Esophagus muscularis mucosa (tissue), 4 donors: ENCODE data around the gene CAMK2G. TPM values are rescaled to one million over a fixed set of nuclear protein-coding genes. Genes with fewer than 3 reads are reported as not detected.

ENCODE experiments used
- DNase-seq: peaks from one replicate; pipeline ENCODE4 v3.0.0-alpha.2; 2017; ENCODE audit errors: extremely low spot score
- H3K27ac ChIP-seq, 4 donors: fragments of 200-600 bp; sonication (generic); replicated peaks in 1 of 4; 1 replicate in 3 of 4; 2 replicates in 1 of 4; pipeline ENCODE4 v1.5.1; 2016 to 2019; ENCODE audit warnings: mild to moderate bottlenecking in 1 of 4
- H3K27me3 ChIP-seq, 4 donors: fragments of 200-600 bp; sonication (generic); one replicate each; pipeline versions ENCODE4 v1.5.1 to v1.6.0; 2016 to 2019
- H3K36me3 ChIP-seq, 4 donors: fragments of 200-600 bp; sonication (generic); one replicate each; pipeline ENCODE4 v1.5.1; 2016 to 2019
- H3K4me1 ChIP-seq, 4 donors: fragments of 200-600 bp; sonication (generic); one replicate each; pipeline ENCODE4 v1.5.1; 2016 to 2019
- H3K4me3 ChIP-seq, 4 donors: fragments of 200-600 bp; sonication (generic); 1 replicate in 2 of 4; 2 replicates in 2 of 4; pipeline ENCODE4 v1.5.1; 2016 to 2019; ENCODE audit warnings: mild to moderate bottlenecking in 4 of 4, moderate library complexity in 1 of 4
- H3K9me3 ChIP-seq, 4 donors: fragments of 200-600 bp; sonication (generic); 1 replicate in 3 of 4; 2 replicates in 1 of 4; pipeline ENCODE4 v1.5.1; 2016 to 2019
- EP300 ChIP-seq: sonication (generic); formaldehyde crosslinking; IDR thresholded peaks from one replicate; pipeline ENCODE4 v1.6.1; 2017; ENCODE audit warnings: antibody characterized with exemption
- POLR2A ChIP-seq: fragments of 450-650 bp; IDR thresholded peaks from one replicate; pipeline ENCODE4 v1.6.1; 2017; ENCODE audit warnings: antibody characterized with exemption, moderate library complexity, mild to moderate bottlenecking, low read depth
- POLR2AphosphoS5 ChIP-seq, 2 donors: sonication (generic); formaldehyde crosslinking; IDR thresholded peaks; one replicate each; pipeline ENCODE4 v1.6.1; 2017; ENCODE audit warnings: antibody characterized with exemption in 2 of 2
- WGBS: methylation state at CpG from one replicate; pipeline ENCODE4 v1.1.5; 2018; 5-methylcytosine and 5-hydroxymethylcytosine counted together
- intact Hi-C: fragments of 100-400 bp; cut with DNase I; formaldehyde crosslinking; loops from one replicate; pipeline ENCODE4 v1.15.1; 2023
- total RNA-seq, 4 donors: library from RNA; depleted of rRNA; stranded (reverse); fragments of >200 nt; gene quantifications; one replicate each; pipeline versions ENCODE4 v1.1.0 to v1.2.1, GENCODE V29; 2016
- TF ChIP-seq, protein P1 (sequence below), 3 experiments: fragments of 200-600 bp in 2 of 3; fragments of 450-650 bp in 1 of 3; sonication (generic) in 2 of 3; IDR thresholded peaks; one replicate each; pipeline ENCODE4 v1.5.1; 2017 to 2019; ENCODE audit warnings: antibody characterized with exemption in 3 of 3, mild to moderate bottlenecking in 2 of 3, moderate library complexity in 1 of 3

Gene CAMK2G
- total RNA-seq, 4 donors from 2014 or later: 96.4 to 201 (median 159) TPM

- Histone ChIP-seq H3K36me3 (peaks cover 0 to 31% (median 9%) of the 10 kb centered on the region in 4 donors), H3K27ac (peak overlapping the region in 1 of 4 donors; percentile 1), H3K27me3 (peaks cover 0 to 8% (median 0%) of the 10 kb centered on the region in 4 donors), H3K9me3 (no peaks in the 10 kb centered on the region), H3K4me3 (no peak overlapping the region), H3K4me1 (peaks cover 15 to 40% (median 21%) of the 10 kb centered on the region in 4 donors)
- WGBS: 92% methylated on average over 3 of the region's 3 CpGs
- TF ChIP-seq EP300 (no peak), POLR2A (no peak), POLR2AphosphoS5 (IDR thresholded peaks at IDR 0.05) (no peak)
- TF ChIP-seq, protein P1, sequence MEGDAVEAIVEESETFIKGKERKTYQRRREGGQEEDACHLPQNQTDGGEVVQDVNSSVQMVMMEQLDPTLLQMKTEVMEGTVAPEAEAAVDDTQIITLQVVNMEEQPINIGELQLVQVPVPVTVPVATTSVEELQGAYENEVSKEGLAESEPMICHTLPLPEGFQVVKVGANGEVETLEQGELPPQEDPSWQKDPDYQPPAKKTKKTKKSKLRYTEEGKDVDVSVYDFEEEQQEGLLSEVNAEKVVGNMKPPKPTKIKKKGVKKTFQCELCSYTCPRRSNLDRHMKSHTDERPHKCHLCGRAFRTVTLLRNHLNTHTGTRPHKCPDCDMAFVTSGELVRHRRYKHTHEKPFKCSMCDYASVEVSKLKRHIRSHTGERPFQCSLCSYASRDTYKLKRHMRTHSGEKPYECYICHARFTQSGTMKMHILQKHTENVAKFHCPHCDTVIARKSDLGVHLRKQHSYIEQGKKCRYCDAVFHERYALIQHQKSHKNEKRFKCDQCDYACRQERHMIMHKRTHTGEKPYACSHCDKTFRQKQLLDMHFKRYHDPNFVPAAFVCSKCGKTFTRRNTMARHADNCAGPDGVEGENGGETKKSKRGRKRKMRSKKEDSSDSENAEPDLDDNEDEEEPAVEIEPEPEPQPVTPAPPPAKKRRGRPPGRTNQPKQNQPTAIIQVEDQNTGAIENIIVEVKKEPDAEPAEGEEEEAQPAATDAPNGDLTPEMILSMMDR (IDR thresholded peaks at IDR 0.05): no peak
- intact Hi-C loops: no loop called here
- DNase-seq: no peak
These were observed 43.4 kb upstream of the CAMK2G start for GRCh38 chr10:73917566-73918305.

DNA sequence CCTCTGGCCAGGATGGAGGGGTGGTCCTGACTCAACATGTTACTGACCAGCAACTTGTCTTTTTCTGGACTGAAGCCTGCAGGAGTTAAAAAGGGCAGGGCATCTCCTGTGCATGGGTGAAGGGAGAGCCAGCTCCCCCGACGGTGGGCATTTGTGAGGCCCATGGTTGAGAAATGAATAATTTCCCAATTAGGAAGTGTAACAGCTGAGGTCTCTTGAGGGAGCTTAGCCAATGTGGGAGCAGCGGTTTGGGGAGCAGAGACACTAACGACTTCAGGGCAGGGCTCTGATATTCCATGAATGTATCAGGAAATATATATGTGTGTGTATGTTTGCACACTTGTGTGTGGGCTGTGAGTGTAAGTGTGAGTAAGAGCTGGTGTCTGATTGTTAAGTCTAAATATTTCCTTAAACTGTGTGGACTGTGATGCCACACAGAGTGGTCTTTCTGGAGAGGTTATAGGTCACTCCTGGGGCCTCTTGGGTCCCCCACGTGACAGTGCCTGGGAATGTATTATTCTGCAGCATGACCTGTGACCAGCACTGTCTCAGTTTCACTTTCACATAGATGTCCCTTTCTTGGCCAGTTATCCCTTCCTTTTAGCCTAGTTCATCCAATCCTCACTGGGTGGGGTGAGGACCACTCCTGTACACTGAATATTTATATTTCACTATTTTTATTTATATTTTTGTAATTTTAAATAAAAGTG lies 42.6 kb upstream of the CAMK2G start:
- no peaks in the 10 kb centered on the region for H3K9me3 ChIP-seq
- H3K36me3 ChIP-seq: peaks cover 0 to 31% (median 9%) of the 10 kb centered on the region in 4 donors
- 59% methylated on average over 5 of the region's 5 CpGs for WGBS
- peak overlapping the region; percentile 1 to 27 (median 9) for H3K27ac ChIP-seq
- H3K4me3 ChIP-seq: no peak overlapping the region
- TF ChIP-seq POLR2AphosphoS5 (IDR thresholded peaks at IDR 0.05): no peak
- TF ChIP-seq, protein P1 (IDR thresholded peaks at IDR 0.05): no peak
- peaks cover 18 to 43% (median 27%) of the 10 kb centered on the region in 4 donors for H3K4me1 ChIP-seq
- H3K27me3 ChIP-seq: peaks cover 0 to 15% (median 0%) of the 10 kb centered on the region in 4 donors
- no peak for DNase-seq
- intact Hi-C loops: no loop called here

- H3K27me3 ChIP-seq: peaks cover 0 to 19% (median 0%) of the 10 kb centered on the region in 4 donors
- peaks cover 0 to 31% (median 9%) of the 10 kb centered on the region in 4 donors for H3K36me3 ChIP-seq
- H3K9me3 ChIP-seq: no peaks in the 10 kb centered on the region
- no peak overlapping the region for H3K4me3 ChIP-seq
- no peak for DNase-seq
- no peak overlapping the region for H3K27ac ChIP-seq
- 92% methylated on average over 8 of the region's 8 CpGs for WGBS
- peaks cover 30 to 57% (median 37%) of the 10 kb centered on the region in 4 donors for H3K4me1 ChIP-seq
- intact Hi-C loops: no loop called here
- no peak for TF ChIP-seq POLR2A
- TF ChIP-seq EP300: no peak
- TF ChIP-seq, protein P1 (IDR thresholded peaks at IDR 0.05): no peak
- TF ChIP-seq POLR2AphosphoS5 (IDR thresholded peaks at IDR 0.05): no peak
These were observed 41.0 kb upstream of the CAMK2G start for GRCh38 chr10:73915206-73915851.

GRCh38 chr10:73914036-73914435 lies 39.7 kb upstream of the CAMK2G start:
- intact Hi-C loops: no loop called here
- H3K4me3 ChIP-seq: no peak overlapping the region
- TF ChIP-seq POLR2A (no peak), EP300 (no peak), POLR2AphosphoS5 (IDR thresholded peaks at IDR 0.05) (no peak)
- TF ChIP-seq, protein P1 (IDR thresholded peaks at IDR 0.05): no peak

More at GRCh38 chr10:73914036-73914435, 39.7 kb upstream of the CAMK2G start:
- WGBS: 80% methylated on average over 10 of the region's 10 CpGs
- Histone ChIP-seq H3K9me3 (no peaks in the 10 kb centered on the region), H3K4me1 (peaks cover 35 to 60% (median 42%) of the 10 kb centered on the region in 4 donors), H3K36me3 (peaks cover 0 to 31% (median 9%) of the 10 kb centered on the region in 4 donors), H3K27ac (no peak overlapping the region), H3K27me3 (peaks cover 0 to 19% (median 0%) of the 10 kb centered on the region in 4 donors)
- DNase-seq: no peak
